Activated T-helper 1 cell treated with anti-CD3 and anti-CD28 coated beads, Interleukin-12 subunit alpha, Interleukin-12 subunit beta, Interleukin-2, Interleukin-4 antibody, amounts not matched to agents 30 ng/mL and 10 ng/mL and 1 ng/mL, durations not matched to agents 14 hours and 24 hours and 36 hours (primary cell): Measurements from ENCODE around the gene TIMM44. TPM values are rescaled to one million over a fixed set of nuclear protein-coding genes. Genes with fewer than 3 reads are reported as not detected.
"Not testable (repeated sequence)": the region's sequence is repeated elsewhere in the genome, so short reads cannot be mapped to it uniquely, and the experiment has no call there.

Experiments used
- DNase-seq: peaks from one replicate; pipeline ENCODE4 v3.0.0; 2021; ENCODE audit warnings: low spot score
- H3K27ac Mint-ChIP-seq: one replicate; pipeline ENCODE4 v1.8.0; 2021; ENCODE audit warnings: mild to moderate bottlenecking, mixed read lengths
- H3K27me3 Mint-ChIP-seq: one replicate; pipeline ENCODE4 v1.8.0; 2022; ENCODE audit warnings: mild to moderate bottlenecking, moderate library complexity, mixed read lengths; ENCODE audit not compliant: insufficient read depth
- H3K36me3 Mint-ChIP-seq: one replicate; pipeline ENCODE4 v1.8.0; 2021; ENCODE audit warnings: low read depth, mixed read lengths
- H3K4me1 Mint-ChIP-seq: one replicate; pipeline ENCODE4 v1.8.0; 2021; ENCODE audit warnings: low read depth, mixed read lengths
- H3K4me3 Mint-ChIP-seq: one replicate; pipeline ENCODE4 v1.8.0; 2021; ENCODE audit warnings: mild to moderate bottlenecking, moderate library complexity, mixed read lengths
- H3K9me3 Mint-ChIP-seq: one replicate; pipeline ENCODE4 v1.8.0; 2021; ENCODE audit warnings: mixed read lengths
- intact Hi-C: fragments of 100-400 bp; cut with micrococcal nuclease; formaldehyde crosslinking; loops from one replicate; pipeline ENCODE4 v1.15.1; 2024
- total RNA-seq: library from RNA; stranded (reverse); gene quantifications from 2 replicates; pipeline ENCODE4 v1.2.3, GENCODE V29; 2022

TIMM44 gene
- total RNA-seq, 1 donor from 2014 or later = 114 TPM

GRCh38 chr19:7924651-7925170 lies 18.8 kb downstream of the TIMM44 start:
- Mint-ChIP-seq H3K36me3 (peaks cover 7% of the 10 kb centered on the region), H3K27me3 (peaks cover 7% of the 10 kb centered on the region), H3K4me1 (peaks cover 30% of the 10 kb centered on the region), H3K9me3 (no peaks in the 10 kb centered on the region), H3K27ac (no peak overlapping the region), H3K4me3 (no peak overlapping the region)
- intact Hi-C loops = loop anchor here (2.0 kb wide), 1 partner anchor 72 kb away; no protein-coding TSS in a partner anchor
- no peak for DNase-seq

- DNase-seq = no peak
- H3K4me3 Mint-ChIP-seq = peak overlapping the region; percentile 60
- peaks cover 7% of the 10 kb centered on the region for H3K36me3 Mint-ChIP-seq
- intact Hi-C loops = loop anchor here (2.0 kb wide), 1 partner anchor 71 kb away; no protein-coding TSS in a partner anchor
- peaks cover 35% of the 10 kb centered on the region for H3K4me1 Mint-ChIP-seq
- H3K27me3 Mint-ChIP-seq = peaks cover 9% of the 10 kb centered on the region
- peak overlapping the region; percentile 44 for H3K27ac Mint-ChIP-seq
- no peaks in the 10 kb centered on the region for H3K9me3 Mint-ChIP-seq
These were observed 19.2 kb downstream of the TIMM44 start for GRCh38 chr19:7924241-7924640.

GRCh38 chr19:7923295-7924191 lies 19.9 kb downstream of the TIMM44 start:
- Mint-ChIP-seq H3K27me3 (peaks cover 9% of the 10 kb centered on the region), H3K9me3 (no peaks in the 10 kb centered on the region), H3K4me1 (peaks cover 29% of the 10 kb centered on the region), H3K36me3 (peaks cover 7% of the 10 kb centered on the region), H3K4me3 (no peak overlapping the region), H3K27ac (no peak overlapping the region)
- no peak for DNase-seq
- intact Hi-C loops = loop anchor here (2.0 kb wide), 1 partner anchor 71 kb away; no protein-coding TSS in a partner anchor

- Mint-ChIP-seq H3K27ac (no peak overlapping the region), H3K4me3 (no peak overlapping the region), H3K36me3 (peaks cover 5% of the 10 kb centered on the region), H3K4me1 (peaks cover 26% of the 10 kb centered on the region), H3K9me3 (no peaks in the 10 kb centered on the region), H3K27me3 (peaks cover 12% of the 10 kb centered on the region)
- no peak for DNase-seq
- intact Hi-C loops = no loop called here
These were observed 20.6 kb downstream of the TIMM44 start for GRCh38 chr19:7922836-7923195.

GRCh38 chr19:7921967-7922835 lies 21.3 kb downstream of the TIMM44 start:
- peaks cover 5% of the 10 kb centered on the region for H3K36me3 Mint-ChIP-seq
- peak overlapping the region; percentile 86 for H3K4me3 Mint-ChIP-seq
- H3K27me3 Mint-ChIP-seq = peaks cover 12% of the 10 kb centered on the region
- H3K9me3 Mint-ChIP-seq = no peaks in the 10 kb centered on the region
- no peak overlapping the region for H3K27ac Mint-ChIP-seq
- H3K4me1 Mint-ChIP-seq = peaks cover 26% of the 10 kb centered on the region
- DNase-seq = no peak
- intact Hi-C loops = loop anchor here (2.0 kb wide), 1 partner anchor 725 kb away; no protein-coding TSS in a partner anchor

- H3K4me3 Mint-ChIP-seq = peak overlapping the region; percentile 86
- intact Hi-C loops = loop anchor here (2.0 kb wide), 1 partner anchor 725 kb away; no protein-coding TSS in a partner anchor
- H3K9me3 Mint-ChIP-seq = no peaks in the 10 kb centered on the region
- H3K36me3 Mint-ChIP-seq = peaks cover 3% of the 10 kb centered on the region
- peaks cover 12% of the 10 kb centered on the region for H3K27me3 Mint-ChIP-seq
- no peak for DNase-seq
- H3K4me1 Mint-ChIP-seq = peaks cover 24% of the 10 kb centered on the region
- H3K27ac Mint-ChIP-seq = peak overlapping the region; percentile 93
These were observed 22.0 kb downstream of the TIMM44 start for GRCh38 chr19:7921302-7921966.

GRCh38 chr19:7920519-7921301 lies 22.8 kb downstream of the TIMM44 start:
- peak; percentile 92 for DNase-seq
- Mint-ChIP-seq H3K4me3 (peak overlapping the region; percentile 86), H3K27ac (peak overlapping the region; percentile 93), H3K9me3 (no peaks in the 10 kb centered on the region), H3K27me3 (peaks cover 12% of the 10 kb centered on the region), H3K4me1 (peaks cover 22% of the 10 kb centered on the region), H3K36me3 (peaks cover 2% of the 10 kb centered on the region)
- intact Hi-C loops = loop anchor here (1.0 to 2.0 kb wide), 8 partner anchors 17 to 724 kb away; partner anchors contain the start of genes MAP2K7, STXBP2 and TIMM44

- H3K36me3 Mint-ChIP-seq = peaks cover 2% of the 10 kb centered on the region
- H3K27me3 Mint-ChIP-seq = peaks cover 18% of the 10 kb centered on the region
- H3K9me3 Mint-ChIP-seq = no peaks in the 10 kb centered on the region
- H3K4me1 Mint-ChIP-seq = peaks cover 22% of the 10 kb centered on the region
- peak; percentile 96 for DNase-seq
- intact Hi-C loops = loop anchor here (1.0 to 2.0 kb wide), 8 partner anchors 17 to 723 kb away; partner anchors contain the start of genes MAP2K7, STXBP2 and TIMM44
- H3K27ac Mint-ChIP-seq = peak within 1 kb of the TSS; percentile 93
- peak within 1 kb of the TSS; percentile 86 for H3K4me3 Mint-ChIP-seq
These were observed 23.6 kb downstream of the TIMM44 start, which contains the start of gene SNAPC2 for GRCh38 chr19:7919610-7920518. Gene SNAPC2 (plus strand): TSS chr19:7920338. CDS start chr19:7920367, 29 bp downstream.

- peaks cover 22% of the 10 kb centered on the region for H3K4me1 Mint-ChIP-seq
- DNase-seq = no peak
- intact Hi-C loops = no loop called here
- H3K27ac Mint-ChIP-seq = no peak overlapping the region
- peaks cover 2% of the 10 kb centered on the region for H3K36me3 Mint-ChIP-seq
- H3K9me3 Mint-ChIP-seq = no peaks in the 10 kb centered on the region
- peaks cover 15% of the 10 kb centered on the region for H3K27me3 Mint-ChIP-seq
- H3K4me3 Mint-ChIP-seq = peak overlapping the region; percentile 86
These were observed 24.6 kb downstream of the TIMM44 start for GRCh38 chr19:7918615-7919421.

- H3K27ac Mint-ChIP-seq, H3K9me3 Mint-ChIP-seq, intact Hi-C loops, DNase-seq, H3K36me3 Mint-ChIP-seq: not testable (repeated sequence)
- H3K4me1 Mint-ChIP-seq = peaks cover 22% of the 10 kb centered on the region
- peak overlapping the region; percentile 49 for H3K4me3 Mint-ChIP-seq
- peaks cover 15% of the 10 kb centered on the region for H3K27me3 Mint-ChIP-seq
These were observed 25.3 kb downstream of the TIMM44 start for GRCh38 chr19:7918062-7918614.
